GM03348 (cell line): ENCODE data around the gene GFPT2.
A peak's percentile ranks its signal among the peaks of the same experiment; 100 is the strongest.

Experiments
- DNase-seq: peaks from one replicate; pipeline ENCODE4 v3.0.0; 2012; ENCODE audit warnings: low spot score

Gene GFPT2

DNA sequence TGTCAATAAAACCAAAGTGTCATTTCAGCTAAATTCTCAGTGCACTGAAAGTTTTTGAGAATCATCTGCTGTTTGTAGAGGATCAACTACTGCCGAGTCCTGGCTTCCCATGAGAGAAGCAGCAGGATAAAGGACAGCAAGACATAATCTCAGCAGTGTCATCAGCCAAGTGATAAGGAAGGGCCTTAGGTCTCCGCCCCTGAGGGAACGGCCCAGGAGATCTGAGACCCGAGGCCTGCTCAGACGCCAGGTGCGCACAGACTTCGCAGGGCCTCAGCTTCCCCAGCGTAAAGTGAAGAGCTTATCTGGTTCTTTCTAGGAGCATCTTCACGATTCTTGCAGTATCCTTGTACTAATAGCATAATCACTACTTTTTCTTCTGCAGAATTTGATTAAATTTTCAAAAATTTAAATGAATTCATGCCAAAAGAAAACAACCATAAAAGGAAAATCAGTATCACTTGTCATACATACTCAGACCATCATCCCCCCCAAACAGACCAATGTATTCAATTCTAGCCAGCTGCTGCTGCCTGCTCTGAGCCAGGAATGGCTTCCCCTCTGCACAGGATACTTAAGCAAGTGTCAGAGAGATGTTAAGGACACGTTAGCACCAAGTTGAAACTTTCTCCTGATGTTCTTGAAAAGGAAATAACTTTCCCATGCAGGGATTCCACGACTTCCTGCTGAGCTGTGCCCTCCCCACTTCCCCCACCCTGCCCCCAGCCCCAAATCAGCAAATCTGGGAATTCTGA is 2.2 kb downstream of the GFPT2 start:
- no peak for DNase-seq

GRCh38 chr5:180350296-180350695 is 2.8 kb downstream of the GFPT2 start:
- no peak for DNase-seq

GRCh38 chr5:180349391-180349790 is 3.7 kb downstream of the GFPT2 start:
- DNase-seq = no peak

DNA sequence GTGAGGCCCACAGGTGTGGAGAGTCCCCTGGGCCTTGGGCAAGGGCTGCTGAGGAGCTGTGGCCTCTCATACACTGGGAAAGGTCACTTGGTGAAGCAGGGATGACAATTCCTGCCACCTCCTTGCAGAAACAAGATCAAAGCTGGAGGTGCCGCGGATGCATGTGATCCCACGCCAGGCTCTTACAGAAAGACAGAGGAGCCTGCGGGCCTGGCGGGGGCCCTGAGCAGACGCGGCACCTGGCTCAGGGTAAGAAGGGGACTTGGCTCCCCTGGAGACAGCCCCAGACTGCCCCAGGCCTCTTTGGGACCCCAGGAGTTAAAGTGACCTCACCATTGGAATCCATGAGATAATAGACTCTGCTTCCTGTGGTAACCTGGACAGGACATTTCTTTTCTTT is 4.8 kb downstream of the GFPT2 start:
- DNase-seq = no peak

DNA sequence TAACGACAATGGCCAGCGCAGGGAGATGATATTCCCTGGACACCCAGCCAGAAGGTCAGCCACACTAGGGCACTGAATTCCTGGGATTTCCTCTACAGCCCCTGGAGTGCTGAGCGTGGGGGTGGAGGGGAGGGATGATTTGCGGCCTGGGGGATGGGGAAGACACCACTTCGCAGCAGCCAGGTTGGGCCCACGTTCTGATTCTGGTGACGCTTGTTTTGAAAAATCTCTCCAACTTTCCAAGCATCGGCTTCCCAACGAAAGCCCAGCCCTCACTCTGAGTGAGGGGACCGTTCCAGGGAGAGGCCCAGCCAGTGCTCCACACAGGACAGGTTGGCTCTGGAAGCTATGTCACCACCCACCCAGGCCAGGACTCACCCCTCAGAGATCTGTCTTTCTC is 5.4 kb downstream of the GFPT2 start:
- DNase-seq = no peak

DNA sequence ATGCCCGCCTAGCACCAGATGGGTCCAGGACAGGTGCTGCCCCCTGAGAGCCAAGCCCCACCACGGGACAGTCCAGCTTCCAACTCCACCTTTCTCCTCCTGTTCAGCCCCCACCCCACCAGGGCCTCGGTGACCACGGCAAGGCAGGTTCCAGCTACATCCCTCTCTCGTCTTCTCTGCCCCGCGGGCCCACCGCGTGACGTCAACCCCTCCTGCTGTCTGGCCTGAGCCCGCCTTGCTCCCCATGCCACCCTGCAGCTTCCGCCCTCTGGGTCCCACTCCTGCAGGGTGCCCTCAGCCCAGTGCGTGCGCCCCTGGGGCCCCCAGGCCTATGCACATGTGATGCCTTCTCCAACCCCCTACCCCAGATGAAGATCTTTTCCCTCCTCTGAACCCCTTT is 6.8 kb downstream of the GFPT2 start:
- DNase-seq = no peak

- no peak for DNase-seq
Observed at GRCh38 chr5:180345781-180346180, 7.4 kb downstream of the GFPT2 start.

GRCh38 chr5:180345186-180345585 is 8.0 kb downstream of the GFPT2 start:
- no peak for DNase-seq

GRCh38 chr5:180344696-180344999 is 8.5 kb downstream of the GFPT2 start:
- DNase-seq = no peak

- peak; percentile 70 for DNase-seq
Observed at GRCh38 chr5:180343831-180344695, 9.1 kb downstream of the GFPT2 start.

DNA sequence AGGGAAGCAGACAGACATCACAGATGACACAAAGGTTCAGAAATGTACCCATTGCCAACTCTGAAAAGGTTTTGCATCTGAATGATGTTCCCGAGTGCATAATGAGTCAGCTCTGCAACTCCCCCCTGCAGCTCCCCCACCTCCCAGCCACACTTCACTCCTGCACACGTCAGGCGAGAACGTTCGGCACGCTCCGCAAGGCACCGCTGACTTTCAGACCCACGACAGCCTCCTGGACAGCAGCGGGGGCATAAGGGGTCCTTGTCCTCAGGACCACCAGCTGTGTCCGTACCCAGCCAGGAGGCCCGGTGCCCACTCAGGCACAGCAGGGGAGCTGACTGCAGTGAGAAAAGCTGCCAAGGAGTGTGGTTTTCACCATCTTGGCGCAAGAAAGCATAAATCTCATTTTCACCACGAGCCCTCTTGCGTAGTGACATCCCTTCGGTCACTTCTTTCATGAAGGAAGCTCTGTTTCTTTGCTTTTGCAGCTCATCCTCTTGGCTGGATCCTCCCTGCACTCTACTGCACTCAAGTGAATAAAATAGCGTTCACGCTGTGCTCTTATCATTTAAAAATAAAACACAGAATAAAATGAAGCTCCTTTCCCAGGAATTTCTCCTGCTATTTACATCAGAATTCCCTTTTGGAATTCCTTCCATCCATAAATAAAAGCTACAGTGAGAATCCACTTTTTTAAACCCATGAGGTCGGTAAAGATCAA is 9.9 kb downstream of the GFPT2 start:
- DNase-seq = peak; percentile 58

- DNase-seq = no peak
Observed at GRCh38 chr5:180341595-180341994, 11.5 kb downstream of the GFPT2 start.

DNA sequence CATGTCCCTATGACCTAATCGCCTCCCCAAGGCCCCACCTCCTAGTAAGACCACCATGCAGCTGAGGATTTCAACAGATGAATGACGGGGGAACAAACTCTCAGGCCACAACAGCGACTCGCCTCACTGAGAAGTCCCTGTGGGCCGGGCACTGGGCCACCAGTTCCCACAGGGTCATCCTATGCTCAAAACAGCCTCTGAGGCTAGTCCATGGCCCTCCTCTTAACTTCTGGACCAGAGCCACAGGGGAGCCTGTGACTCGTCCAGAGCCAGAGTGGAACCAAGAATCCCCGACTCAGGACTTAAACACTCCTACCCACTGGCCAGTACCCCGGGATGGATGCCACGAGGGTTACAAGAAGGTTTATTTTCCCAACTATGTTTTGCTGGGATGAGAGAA is 12.3 kb downstream of the GFPT2 start:
- DNase-seq = peak; percentile 36

DNA sequence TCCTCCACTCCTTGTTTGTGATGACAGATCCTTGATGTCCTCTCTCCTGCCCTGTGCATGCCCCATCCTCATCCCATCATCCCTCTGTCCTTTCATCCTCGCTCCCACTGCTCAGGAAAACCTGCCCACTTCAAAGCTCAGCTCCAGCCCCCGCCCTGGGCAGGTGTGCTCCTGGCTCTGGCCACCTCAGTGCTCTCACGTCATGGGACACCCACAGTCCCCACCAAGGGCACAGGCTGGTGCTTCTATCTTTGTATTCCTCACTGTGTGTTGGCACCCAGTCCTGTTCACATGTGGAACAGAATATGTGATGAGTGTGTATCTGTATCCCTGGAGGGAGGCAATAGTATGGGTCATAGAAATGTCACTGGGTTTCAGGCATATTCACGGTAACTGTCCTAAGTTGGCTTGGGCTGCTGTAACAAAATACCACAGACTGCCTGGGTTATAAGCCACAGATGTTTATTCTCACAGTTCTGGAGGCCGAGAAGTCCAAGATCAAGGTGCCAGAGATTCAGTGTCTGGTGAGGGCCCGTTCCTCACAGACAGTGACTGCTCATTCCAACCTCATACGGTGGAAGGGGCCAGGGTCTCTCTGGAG is 13.5 kb downstream of the GFPT2 start:
- DNase-seq = no peak

GRCh38 chr5:180338001-180338707 is 15.0 kb downstream of the GFPT2 start:
- no peak for DNase-seq

- DNase-seq = no peak
Observed at GRCh38 chr5:180336234-180337020, 16.7 kb downstream of the GFPT2 start.

- DNase-seq = no peak
Observed at GRCh38 chr5:180335614-180336233, 17.4 kb downstream of the GFPT2 start.

GRCh38 chr5:180334751-180335613 is 18.2 kb downstream of the GFPT2 start:
- no peak for DNase-seq

- no peak for DNase-seq
Observed at GRCh38 chr5:180334176-180334575, 19.0 kb downstream of the GFPT2 start.

DNA sequence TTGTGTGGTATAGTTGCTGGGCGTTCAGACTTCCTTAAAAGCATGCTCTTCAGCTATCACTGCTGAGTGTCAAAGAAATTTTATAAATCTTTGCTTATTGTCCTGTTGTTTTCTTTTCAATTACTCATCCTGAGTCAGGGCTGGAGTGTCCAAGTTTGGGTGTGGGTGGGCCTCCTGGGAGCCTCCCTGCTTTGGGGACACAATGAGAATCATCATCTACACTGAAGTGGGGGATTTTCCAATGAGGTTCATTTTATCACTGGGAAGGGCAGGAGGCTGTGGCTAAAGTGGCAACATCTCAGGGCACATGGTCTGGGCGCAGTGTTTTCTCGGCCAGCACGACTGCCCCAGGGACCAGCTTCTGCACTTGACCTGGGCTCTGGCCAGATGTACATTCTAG is 19.5 kb downstream of the GFPT2 start:
- DNase-seq = peak; percentile 75
